Stimulated activated CD4-positive, alpha-beta T cell treated with anti-CD3 and anti-CD28 coated beads, TNF-alpha, amount 100 ng/mL, for 24 hours (primary cell): ENCODE data around the gene RECK.
"Not testable (repeated sequence)": the region's sequence is repeated elsewhere in the genome, so short reads cannot be mapped to it uniquely, and the experiment has no call there.

Experiments
- DNase-seq, 3 experiments: peaks; one replicate each; pipeline ENCODE4 v3.0.0-alpha.2; 2020; ENCODE audit warnings: low read depth in 3 of 3

The RECK gene

DNA sequence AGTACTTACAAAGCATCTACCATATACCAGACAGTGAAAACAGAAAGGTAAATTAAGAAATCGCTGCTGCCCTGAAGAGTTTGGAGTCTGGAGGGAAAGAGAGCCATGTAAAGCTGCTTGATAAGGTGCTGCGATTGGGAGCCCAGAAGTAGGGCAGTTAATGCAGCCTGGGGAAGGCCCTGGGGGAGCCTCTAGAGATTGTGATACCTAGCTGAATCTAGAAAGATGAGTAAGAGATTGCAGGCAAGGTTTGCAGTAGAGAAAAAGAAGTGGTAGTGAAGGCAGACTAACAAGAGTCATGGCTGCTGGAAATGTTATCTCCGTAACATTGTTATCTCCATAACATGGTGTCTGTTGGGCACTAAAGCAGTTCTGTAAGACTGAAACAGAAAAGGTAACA lies 75.8 kb downstream of the RECK start:
- no peak for DNase-seq

DNA sequence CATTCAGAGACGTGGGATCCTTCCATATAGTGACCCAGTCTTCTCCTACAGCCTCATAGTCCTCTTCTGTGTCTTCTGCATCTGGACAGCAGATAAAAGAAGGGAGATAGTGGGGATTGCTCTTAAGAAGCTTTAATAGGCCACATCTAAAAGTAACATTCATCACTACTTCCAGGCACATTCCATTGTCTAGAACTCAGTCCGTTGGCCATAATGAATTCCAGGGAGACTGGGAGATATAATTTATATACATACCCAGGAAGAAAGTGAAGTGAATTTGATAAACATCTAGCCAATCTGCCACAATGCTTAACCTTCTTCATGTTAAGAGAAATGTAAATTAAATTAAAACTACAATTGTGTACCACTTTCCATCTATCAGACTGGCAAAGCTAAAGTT lies 77.3 kb downstream of the RECK start:
- no peak for DNase-seq

DNA sequence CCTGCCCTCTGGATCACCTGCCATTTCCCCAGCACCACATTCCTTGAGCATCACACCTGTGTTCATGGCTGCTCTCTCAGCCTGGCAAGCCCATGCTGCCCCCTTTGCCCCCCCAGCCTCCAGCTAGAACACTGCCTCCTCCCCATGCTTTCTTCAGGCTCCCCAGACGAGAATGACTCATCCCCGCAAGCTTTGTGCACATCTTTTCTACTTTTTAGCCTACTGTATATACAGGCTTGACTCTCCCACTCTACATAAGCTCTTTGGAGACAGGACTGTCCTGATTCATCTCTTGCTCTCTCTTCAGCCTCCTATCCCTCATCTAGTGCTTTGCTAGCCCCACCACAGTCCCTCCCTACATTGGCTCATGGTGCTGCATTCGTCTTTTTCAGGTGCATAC lies 79.9 kb downstream of the RECK start:
- no peak for DNase-seq

DNA sequence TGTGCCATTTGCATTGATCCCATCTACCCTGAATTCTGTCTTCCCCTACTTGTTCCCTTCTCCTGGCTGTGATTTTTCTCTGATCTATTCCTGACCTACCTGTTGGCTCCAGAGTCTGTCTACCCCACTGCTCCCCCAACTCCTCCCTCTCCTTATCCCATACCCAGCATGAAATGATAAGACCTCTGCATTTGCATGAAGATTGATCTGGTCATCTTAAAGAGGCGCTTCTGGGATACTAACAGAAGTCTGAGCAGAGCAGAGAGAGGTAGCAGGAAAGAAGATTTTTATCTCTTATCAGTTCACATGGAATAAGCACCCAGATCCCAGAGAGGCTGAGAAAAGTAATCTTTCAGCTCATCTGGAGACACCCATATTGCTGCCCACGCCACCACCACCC lies 81.5 kb downstream of the RECK start:
- no peak for DNase-seq

DNA sequence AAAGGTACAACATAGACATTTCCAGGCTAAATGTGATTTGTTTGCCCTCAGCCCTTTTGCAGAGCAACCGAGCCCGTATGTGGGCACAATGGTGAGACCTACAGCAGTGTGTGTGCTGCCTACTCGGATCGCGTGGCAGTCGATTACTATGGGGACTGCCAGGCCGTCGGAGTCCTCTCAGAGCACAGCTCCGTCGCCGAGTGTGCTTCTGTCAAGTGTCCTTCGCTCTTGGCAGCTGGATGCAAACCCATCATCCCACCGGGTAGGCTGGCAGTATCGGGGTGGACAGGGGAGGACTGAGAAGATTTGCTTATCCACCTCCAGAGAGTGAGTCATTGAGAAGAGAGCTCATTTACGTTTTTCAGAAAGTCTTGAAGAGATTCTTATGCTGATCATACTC lies 82.0 kb downstream of the RECK start:
- DNase-seq: no peak

DNA sequence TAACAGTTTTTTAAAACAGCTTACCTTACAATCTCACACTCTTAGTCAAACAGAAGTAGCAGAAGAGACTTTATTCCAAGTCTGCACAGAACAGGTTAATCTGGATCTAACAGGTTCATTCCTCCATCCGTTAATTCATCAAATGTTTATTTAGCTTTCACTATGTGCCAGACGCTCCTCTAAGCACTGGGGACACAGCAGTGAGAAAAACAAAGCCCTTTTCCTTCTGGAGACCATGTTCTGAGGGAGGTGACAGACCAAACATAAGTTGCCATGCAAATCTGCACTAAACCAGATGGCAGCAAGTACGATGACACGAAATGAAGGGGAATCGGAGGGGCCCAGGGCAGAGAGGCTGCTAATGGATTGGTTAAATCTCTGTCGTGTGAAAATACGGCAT lies 82.8 kb downstream of the RECK start:
- no peak for DNase-seq

DNA sequence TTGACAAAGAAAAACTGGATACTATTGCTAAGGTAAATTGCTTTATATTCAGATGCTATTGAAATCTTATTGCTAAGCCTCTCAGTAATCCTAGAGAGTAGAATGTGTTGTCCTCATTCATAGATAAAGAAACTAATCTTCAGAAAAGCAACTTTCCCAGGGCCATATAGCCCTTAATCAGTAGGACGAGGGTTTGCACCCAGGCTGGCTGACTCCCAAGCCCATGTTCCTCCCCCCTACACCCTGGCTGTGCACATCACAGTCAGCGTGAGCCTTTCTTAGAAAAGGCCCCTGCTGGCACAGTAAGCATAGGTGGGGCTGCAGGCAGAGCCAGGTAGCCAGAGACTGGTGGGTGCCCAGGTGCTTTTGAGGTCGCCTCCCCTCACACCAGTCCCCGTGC lies 84.0 kb downstream of the RECK start:
- no peak for DNase-seq

DNA sequence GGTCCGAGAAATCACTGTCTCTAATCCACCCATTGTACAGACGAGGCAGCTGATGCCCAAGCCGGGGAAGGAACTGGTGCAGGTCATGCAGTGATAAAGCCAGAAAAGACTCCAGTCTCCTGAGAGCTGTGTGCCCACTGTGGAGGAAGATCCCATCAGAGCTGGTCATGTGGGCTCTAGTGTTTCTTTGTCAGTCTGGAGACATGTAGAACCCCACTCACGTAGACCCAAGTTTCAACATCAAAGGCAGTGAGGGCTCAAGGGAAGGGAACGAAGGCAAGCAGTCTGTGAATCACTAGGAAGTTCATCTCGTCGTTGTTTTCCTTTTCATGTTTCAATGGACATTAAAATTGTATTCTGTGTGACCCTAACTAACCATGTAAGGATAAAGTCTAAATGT lies 85.3 kb downstream of the RECK start:
- no peak for DNase-seq

DNA sequence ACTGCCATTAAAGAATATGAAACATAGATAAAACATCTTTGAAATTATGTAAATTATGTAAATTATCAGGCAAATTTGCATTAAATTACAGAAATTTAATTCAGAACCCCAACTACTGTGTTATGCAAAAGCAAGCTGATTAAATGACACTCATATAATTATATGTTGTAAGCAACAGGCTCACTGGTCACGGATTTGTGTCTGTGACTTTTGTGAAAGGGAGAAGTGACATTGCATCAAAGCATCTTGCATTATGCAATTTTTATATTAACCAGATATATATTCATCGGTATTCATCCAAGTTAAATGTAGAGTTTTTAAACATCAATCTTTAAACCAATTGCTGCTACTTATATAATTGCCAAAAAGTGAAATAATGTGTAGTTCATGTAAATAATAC lies 86.8 kb downstream of the RECK start:
- no peak for DNase-seq

DNA sequence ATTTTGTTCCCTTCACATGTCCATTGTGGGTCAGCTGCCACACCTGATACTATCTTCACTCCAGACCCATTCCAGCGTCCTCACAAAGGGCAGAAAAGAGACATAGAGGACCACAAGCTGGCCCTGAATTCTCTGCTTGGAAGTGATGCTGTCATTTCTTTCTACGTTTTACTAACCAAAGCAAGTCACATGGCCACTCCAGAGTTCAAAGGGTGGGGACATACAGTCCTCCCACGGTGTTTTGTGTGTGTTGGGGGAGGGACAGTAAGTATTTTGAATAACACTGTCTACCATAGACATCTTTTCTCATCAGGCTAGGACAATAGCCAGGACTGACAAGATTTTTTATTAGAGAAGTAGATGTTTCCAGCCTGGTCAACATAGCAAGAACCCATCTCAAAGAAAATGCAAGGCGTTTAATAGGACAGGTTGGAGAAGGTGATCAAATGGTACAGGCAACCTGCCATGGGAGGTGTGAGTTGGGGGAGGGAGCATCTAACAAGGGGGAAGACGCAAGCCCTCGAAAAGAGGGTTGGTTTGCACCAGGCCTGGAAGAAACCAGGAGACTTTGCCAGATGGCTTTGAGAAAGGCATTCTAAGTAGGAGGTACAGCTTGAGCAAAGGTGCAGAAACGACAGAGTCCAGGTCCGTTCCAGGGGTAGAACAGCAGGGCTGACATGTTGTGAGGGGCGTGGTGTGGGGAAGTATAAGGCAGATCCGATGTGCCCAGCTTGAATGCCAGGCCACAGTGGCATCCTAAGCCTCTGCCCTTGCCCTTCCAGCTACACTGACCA lies 88.5 kb downstream of the RECK start:
- DNase-seq: no peak

DNA sequence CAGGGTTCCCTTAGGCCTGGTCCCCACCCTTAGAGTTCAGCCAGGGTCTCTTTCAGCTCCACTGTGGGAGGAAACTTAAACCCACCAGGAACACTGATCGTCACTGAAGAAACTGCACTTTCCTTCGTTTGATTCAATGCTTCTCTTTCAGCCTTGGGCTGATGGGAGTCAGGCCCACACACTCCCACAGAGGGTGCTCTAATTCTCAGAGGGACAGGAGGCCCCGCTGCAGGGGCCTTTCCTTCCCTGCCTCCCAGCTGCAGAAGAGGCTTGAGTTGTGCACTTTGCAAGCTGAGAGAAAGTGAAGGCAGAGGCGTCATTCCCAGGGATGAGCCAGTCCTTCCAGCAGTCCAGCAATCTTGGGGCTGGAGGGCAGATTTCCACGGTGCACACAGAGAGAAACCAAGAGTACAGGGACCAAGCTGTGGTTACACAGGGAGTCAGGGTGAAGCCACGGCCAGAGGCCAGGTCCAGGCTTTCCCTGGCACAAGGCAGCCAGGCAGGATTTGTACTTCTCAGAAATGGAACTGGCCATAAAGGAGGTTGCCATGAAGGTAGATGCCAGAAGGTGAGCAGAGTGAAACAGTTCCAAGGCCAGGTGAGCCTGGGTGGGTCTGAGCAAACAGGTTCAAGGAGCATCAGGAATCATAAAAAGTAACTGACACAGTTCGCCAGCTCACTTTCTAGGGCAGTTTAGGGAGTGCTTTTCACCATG lies 89.5 kb downstream of the RECK start:
- DNase-seq: no peak

DNA sequence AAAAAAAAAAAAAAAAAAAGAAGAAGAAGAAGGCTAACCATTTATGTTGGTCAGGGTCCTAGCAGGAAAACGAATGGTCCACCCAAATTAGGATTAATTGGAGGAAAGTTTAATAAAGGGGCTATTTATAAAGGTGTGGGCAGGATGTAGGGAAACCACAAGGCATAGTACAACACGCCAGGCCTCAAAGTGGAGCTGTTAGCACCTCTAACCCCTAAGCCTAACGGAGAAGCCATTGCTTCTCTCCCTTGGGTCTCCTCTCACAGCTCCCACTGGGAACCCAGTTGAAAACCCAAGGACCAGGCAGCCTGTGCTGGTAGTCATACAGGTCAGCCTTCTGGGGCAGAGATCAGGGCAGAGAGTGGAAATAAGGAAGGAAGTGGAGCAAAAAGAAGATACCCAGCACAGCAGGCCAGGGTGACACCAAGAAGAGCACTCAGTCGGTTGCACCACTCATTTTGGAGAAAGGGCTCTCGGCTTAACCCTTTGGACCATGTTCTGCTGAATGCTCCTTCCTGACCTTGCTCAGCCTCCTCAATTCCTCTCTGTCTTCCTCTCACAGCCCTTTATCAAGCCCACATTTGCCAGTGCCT lies 91.0 kb downstream of the RECK start:
- DNase-seq: no peak

DNA sequence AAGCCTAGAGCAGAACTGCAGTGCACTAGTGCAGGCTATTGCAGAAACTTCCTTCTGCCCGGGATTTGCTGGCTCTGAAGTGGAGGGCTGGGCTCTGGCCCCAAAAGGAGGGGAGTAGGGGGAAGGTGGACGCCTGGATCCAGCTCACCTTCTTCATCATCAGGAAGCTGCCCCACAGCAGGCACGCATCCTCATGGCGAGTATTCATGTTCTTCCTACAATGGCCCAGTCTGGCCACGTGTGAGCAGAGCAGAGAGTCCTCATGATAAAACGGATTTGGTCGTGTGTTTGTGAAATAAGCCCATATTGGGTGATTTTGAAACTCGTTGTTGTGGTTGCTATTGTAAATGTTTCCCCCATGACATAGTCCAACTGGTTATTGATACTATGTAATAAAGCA lies 91.6 kb downstream of the RECK start:
- DNase-seq: no peak

DNA sequence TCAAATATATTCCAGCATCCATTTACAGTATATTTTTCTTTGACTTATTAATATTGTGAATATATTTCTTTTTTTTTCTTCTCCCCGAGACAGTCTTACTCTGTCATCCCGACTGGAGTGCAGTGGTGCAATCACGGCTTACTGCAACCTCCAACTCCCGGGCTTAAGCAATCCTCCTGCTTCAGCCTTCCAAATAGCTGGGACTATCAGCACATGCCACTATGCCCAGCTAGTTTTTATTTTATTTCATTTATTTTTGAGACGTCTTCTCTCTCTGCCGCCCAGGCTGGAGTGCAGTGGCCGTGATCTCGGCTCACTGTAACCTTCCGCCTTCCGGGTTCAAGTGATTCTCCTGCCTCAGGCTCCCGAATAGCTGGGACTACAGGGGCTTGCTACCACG lies 92.4 kb downstream of the RECK start:
- no peak for DNase-seq

DNA sequence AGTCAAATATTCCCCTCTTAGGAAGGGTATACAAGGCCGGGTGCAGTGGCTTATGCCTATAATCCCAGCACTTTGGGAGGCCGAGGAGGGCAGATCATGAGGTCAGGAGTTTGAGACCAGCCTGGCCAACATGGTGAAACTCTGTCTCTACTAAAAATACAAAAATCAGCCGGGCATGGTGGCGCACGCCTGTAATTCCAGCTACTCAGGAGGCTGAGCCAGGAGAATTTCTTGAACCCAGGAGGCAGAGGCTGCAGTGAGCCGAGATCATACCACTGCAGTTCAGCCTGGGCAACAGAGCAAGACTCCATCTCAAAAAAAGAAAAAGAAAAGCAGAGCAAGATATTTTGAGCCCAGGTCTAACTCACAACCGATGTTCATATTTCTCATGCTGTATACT lies 95.0 kb downstream of the RECK start:
- DNase-seq: not testable (repeated sequence)

DNA sequence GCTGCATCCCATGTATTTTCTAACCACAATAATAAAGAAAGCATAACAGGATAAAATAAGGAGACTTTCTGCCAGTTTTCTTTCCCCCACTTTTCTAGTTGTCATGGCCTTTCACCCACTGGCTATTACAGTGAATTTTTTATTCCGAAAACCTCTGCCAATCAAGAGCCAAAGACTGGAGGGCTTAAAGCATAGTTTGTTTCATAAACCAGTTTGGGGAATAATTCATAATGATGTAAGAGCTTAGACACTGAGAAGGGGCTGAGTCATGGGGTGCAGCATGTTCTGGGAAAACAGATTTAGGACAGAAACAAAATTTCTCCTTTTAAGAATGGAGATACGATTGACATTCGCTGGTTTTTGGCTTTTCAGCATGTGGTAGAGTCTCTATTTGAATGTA lies 95.4 kb downstream of the RECK start:
- DNase-seq: no peak

DNA sequence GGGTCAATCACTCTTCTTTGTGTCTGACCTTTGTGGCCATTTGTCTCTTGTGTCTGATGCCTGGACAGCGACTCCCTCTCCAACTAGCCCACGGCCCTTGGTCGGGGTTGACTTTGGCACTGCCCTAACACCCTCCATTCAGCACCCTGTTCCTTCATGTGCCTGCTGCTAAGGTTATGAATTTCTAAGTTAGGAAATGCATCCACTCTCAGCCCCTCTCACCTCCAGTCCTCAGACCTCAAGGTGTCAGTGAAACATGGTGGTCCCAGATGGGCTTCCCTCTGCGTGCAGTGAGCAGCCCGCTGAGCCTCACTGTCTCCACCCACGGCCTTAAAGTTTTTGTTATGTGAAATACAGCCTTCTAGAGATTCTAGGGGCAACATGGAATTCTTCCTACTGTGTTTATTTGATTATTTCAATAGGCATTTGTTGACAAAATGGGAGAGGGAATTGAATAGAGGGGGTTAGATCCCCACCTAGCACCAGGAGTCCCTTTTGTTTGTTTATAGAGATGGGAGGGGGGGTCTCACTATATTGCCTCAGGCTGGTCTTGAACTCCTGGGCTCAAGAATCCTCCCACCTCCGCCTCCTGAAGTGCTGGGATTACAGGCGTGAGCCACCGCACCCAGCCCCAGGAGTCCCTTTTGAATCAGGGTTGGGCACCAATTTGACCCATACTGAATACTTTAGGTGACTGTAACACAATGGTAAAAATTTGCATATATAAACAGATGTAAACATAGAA lies 98.2 kb downstream of the RECK start:
- DNase-seq: no peak

DNA sequence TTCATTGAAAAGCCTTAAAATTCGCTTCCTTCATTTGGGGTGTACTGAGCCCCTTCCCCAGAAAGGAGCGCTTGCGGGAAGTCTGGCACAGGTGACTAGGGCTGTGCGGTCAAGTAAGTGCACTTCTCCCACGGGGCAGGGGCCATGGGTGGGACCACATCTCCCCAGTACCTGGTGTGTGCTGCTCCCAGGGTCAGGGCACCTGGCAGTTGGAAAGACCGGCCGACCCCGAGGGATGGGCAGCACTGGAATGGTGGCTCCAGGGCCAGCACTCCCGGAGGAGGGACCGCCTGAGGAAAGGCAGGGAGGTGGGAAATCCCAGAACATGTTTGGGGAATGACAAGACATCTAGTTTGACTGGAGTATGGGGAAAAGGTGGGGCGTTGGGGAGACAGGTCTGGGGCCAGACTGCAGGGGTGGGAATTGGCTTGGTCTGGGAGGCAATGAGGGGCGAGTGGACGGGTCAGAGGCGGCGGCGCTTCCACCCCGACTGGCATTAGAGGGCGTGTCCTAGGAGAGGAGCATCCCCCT lies 99.1 kb downstream of the RECK start:
- DNase-seq: no peak

DNA sequence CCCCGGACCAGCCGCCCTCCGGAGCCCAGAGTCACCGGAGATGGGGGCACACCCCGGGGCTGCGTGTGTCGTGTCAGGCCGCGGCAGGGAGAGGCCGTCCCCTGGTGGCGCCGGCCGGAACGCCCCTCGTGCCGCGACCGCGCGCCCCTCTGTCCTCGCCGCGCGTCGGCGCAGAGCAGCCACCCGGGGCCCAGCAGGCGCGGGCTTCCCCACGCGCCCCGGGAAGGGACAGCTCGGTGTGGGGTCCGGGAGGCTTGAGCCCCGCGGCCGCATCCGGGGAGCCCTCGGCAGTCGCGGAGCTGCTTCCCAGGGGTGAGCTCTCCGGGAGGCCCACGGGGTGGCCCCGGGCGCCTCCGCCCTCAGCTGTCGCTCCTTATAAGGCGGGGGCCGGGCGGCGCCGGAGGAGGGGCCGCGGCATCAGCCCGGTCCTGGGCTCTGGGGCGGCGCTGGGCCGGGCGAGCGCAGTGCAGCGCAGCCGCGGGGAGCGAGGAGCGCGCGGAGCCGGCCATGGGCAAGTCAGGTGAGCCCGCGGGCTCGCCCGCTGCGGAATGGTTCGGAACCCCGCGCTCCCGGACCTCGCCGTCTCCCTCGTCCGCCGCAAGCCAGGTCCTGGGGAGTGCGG lies 99.7 kb downstream of the RECK start, which contains the start of gene GLIPR2:
TSS of gene GLIPR2 (plus strand) at position 462 of the 622 bp plus-strand sequence. CDS start at position 508, 46 bp downstream.
- DNase-seq: peak; percentile 49 to 78 (median 50)

DNA sequence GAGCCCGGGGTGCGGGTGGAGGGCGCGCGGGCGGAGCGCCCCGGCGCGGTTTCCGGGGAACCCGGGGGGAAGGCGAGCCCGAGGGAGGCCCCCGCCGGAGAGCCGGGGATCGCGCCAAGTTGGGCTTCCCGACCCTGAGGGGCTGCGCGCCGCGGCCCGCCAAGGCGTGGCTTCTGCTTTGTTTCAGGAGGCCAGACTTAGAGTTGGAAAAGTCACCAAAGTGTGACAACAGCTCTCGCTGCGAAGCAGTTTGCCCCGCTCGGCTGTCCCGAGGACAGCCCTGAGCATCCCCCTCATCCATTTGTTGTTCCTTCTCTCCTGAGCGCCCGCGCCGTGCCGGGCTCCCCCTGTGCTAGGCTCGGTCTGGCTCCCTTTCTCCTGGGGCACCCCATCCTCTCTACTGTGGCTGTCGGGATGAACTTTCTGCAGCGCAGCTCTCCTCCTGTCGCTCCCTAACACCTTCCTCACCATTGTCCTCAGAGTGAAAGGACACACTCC lies 100.2 kb downstream of the RECK start:
- peak in 1 of 3 experiments; percentile 29 for DNase-seq

DNA sequence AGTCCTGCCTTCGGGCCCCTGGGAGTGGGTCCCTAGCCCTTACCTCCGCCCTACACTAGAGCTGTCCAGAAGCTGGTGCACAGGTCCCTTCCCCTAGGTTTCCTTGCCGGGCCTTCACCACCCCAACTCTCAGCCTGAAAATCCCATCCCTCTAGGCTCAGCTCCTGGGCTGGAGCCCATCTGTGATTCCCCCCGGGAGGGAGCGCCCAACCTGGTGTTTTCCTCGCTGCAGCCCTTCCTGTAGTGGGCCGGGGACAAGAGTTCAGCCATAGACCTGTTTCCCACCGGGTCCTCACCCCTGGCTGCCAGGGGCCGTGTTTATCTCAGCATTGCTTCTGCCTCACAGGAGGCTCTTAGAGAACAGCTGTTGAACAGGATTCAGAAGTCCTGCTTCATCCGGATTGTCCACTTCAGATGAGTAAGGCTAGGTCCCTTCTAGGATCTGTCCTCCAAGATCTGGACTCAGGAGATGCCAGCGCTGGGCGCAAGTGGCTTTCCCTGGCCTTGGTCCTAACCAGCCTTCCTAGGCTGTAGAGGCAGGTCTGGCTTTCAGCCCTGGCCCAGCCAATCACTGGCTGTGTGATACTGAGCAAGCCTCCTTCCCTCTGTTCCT lies 100.8 kb downstream of the RECK start:
- DNase-seq: no peak
